ENCODE measurements around the gene GDNF.
"Not testable (repeated sequence)": the region's sequence is repeated elsewhere in the genome, so short reads cannot be mapped to it uniquely, and the experiment has no call there.

The GDNF gene

DNA sequence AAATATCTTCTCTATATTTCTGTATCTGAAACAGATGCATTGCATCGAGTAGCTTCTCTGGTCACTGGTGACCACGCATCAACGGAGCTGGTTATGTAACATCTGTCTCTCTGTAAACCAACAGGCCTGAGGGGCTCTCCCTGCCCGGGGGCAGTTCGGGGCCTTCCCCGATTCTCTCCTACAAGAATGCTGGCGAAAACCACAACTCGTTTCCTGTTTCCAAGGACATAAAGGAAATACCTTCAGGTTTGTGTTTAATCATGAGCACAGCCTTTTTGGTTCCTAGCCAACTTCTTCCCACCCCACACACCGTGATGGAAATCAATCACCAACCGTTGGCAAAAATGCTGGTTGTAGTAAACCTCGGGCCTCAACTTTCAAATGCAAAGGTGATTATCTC, 25.1 kb downstream of the GDNF start:
- DNase-seq, result no peak

- DNase-seq, result no peak
Observed at GRCh38 chr5:37812365-37812764, 27.5 kb downstream of the GDNF start.

- DNase-seq, result no peak
Observed at GRCh38 chr5:37811866-37812265, 28.0 kb downstream of the GDNF start.

DNA sequence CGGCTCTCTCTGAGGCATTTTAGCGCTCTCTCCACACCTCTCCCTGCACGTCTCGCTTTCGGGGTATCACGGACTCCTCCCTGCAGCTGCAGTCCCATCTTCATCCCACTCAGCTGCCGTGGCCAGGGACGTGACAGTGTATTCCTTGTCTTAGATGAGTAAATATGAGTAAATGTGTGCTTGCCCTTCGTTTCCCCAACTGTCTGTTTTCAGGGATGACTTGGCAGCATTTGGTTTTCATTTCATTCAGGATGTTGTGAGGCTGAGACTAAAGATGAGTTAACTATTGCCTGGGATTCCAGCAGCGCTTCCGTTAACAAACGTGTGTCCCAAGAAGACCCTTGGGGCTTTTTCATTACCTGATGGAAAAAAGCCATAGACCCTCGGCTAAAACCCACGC, 29.5 kb downstream of the GDNF start:
- DNase-seq, result no peak

GRCh38 chr5:37808945-37809344, 30.9 kb downstream of the GDNF start:
- no peak for DNase-seq

DNA sequence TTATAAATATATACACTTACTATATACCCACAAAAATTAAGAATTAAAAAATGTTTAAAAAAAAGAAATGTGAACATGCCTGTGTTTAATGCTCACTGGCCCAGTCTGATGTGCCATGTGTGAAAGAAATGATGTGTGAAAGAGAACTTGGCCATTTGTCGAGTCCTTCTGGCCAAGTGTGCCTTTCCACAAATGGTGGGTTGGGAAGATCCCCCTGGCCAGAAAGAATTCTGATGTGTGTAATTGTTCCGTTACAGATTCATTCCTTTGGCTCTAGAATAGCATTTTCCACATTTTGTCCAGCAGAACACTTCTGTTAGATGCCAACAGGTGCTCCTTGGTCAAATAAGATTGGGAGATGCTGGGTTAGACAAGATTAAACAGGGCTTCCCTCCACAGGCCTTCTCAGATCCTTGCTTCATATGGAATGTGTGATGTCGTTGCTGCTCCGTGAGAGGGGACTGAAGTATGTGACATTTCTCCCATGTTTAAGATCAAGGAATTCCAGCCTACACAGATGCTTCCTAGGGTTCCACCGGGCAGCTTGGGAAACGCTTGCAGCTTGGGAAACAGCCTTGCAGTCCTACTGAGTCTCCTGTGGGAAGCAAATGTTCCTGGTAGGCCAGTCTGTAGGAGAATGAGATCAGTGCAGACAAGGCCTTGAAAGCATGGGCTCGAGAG, 32.1 kb downstream of the GDNF start:
- no peak for DNase-seq

DNA sequence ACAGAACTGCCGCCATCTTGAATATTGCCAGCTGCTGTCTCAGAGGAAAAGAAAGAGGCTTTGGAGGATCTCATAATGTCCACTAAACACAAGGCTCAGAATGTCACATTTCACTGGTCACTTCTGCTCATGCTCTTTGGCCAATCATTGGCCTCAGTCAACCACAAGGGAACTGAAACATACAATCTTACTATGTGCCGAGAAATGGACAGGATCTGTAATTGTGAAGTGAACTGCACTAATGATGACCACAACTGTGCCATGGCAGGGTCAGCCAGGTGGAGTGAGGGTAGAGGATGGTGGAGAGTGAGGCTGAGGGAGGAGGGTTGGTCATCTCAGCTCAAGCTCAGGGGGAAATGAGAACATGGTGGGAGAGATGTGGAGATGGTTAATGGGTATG, 32.8 kb downstream of the GDNF start:
- DNase-seq, result no peak

- DNase-seq, result no peak
Observed at GRCh38 chr5:37806476-37806875, 33.4 kb downstream of the GDNF start.

DNA sequence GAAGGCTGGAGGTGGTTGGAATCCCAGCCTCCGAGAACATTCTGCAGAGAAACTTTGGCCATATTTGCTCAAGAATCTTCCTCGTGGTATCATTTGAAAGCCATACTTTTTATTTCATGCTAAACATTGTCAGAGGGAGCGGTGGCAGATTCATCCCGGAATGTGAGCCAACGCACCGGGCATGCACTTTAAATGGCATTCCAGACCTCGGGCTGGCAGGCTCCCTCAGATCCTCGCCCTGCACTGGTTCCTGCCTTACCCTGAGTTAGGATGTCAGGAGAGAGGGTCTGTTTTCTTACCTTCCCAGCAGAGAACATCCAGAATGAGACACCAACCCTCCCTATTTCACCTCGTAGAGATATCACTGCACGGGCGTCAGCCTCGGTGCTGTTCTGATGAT, 33.8 kb downstream of the GDNF start:
- DNase-seq, result no peak

- no peak for DNase-seq
Observed at GRCh38 chr5:37804401-37804800, 35.4 kb downstream of the GDNF start.

DNA sequence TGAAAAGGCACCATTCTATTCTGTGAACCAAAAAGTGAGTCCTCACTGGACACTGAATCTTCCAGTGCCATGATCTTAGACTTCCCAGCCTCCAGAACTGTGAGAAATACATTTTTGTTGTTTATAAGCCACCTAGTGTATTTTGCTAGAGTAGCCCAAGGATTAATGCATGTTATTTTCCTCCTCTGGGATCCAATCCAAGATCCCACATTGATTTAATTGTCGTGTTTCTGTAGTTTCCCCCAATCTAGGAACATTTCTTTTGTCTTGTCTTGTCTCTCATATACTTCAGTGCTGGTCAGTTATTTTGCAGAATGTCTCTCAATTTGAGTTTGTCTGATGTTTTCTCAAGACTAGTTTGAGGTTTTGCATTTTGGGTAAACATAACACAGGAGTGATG, 36.4 kb downstream of the GDNF start:
- DNase-seq, result no peak

- no peak for DNase-seq
Observed at GRCh38 chr5:37801521-37801920, 38.3 kb downstream of the GDNF start.

DNA sequence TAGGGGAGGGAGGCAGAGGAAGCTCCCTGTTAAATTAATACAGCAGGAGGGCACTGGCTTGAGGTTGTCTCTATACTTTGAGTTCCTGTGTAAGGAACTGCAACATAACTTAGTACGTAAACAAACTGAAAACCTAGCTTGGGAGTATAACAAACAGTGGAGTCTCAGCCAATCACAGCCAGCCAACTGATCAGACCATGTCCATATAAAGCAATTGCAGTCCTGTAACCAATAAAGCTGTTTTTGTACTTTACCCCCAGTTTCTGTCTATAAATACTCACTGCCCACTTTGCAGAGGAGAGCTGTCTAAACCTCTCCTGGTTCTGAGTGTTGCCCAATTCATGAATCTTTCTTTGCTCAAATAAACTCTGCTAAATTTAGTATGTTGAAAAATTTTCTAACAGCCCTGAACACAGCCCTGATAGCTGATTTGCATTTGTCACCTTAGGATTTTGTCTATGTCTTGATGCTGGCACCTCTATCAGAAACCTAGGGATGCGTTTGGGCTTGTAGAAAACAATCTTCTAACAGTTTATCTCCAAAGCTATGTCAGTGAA, 39.9 kb downstream of the GDNF start:
- DNase-seq, result no peak

GRCh38 chr5:37796435-37796834, 43.4 kb downstream of the GDNF start:
- DNase-seq, result not testable (repeated sequence)

DNA sequence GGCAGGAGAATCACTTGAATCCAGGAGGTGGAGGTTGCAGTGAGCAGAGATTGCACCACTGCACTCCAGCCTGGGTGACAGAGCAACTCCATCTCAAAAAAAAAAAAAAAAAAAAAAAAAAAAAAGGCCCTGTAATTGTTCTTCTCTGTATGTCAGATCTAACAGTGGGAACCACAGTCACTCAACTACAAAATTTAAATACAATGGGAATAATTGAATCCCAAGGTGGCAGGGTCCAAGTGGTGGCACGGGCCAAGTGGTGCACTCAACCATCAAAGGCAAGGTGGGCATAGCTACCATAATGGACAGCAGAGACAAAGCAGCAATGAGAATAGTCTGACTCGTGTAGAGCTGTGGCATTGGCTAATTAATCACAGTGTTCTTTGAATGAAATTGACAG, 44.5 kb downstream of the GDNF start:
- not testable (repeated sequence) for DNase-seq

DNA sequence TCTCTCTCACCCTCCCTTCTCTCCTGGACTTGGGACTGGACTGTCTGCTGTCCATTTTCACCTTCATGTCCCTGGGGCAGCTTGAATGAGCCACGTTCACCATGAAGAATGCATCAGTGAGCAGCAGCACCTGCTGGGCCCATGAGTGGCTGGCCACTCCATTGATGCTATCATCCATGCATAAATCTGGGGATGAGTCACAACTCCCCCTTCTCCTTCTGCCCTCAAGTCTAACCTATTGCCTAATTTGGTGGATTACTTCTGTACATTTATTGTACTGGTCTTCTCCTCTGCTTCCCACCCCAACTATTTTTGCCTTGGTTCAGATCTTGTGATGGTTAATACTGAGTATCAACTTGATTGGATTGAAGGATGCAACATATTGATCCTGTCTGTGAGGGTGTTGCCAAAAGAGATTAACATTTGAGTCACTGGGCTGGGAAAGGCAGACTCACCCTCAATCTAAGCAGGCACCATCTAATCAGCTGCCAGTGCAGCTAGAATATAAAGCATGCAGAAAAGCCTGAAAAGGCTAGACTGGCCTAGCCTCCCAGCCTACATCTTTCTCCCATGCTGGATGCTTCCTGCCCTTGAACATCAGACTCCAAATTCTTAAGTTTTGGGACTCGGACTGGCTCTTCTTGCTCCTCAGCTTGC, 46.7 kb downstream of the GDNF start:
- no peak for DNase-seq

DNA sequence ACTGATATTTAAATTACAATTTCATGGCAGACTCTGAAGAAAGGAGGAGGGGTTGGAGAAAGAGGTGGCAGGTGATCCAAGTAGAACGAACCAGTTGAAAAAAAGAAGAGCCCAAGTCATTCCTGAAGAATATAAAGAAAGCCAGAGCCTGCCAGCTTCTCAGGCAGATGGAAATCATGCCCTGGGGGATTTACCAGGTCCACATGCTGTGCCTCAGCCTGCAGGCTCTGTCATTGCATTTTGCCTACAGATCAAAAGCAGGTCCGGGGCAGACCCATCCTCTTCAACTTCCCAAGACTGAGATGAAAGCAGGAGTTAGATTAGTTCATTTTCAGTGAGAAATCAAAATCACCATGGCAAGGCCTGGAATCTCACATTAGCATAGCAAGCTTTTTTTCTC, 48.5 kb downstream of the GDNF start:
- no peak for DNase-seq

DNA sequence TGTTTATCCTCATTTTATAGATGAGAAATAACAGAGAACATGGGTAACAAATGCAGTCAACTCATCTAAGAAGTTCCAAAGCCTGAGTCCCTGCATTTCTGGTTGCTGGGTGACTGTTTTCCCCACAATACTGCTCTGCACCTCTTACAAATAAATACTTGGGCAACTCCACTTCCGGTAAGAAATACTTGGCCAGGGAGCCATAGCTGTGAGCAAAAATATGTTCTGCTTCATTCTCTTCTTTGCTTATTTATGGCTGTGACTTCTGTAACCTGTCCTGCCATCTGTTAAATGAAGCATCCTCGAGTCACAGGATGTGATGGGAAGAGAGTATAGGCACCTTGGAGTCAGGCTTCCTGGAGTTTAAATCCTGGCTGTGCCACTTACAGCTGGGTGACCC, 49.9 kb downstream of the GDNF start:
- no peak for DNase-seq

DNA sequence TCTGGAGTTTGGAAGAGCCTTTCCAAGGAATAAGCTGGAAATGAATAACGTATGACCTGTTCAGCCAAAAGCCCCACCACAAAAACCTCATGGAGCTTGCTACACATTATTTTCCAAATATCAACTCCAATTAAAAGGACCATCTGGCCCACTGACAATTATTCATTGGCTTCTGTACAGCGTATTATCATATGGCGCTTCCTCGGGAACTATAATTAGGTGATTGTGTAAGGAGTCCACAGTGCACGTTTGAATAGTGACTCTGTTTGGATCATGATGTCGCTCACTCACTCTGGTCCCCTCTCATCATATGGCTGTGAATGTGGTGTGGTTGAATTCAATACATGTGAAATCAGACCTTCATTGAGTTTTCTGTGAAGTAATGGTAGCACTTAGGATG, 52.1 kb downstream of the GDNF start:
- DNase-seq, result peak; percentile 49

DNA sequence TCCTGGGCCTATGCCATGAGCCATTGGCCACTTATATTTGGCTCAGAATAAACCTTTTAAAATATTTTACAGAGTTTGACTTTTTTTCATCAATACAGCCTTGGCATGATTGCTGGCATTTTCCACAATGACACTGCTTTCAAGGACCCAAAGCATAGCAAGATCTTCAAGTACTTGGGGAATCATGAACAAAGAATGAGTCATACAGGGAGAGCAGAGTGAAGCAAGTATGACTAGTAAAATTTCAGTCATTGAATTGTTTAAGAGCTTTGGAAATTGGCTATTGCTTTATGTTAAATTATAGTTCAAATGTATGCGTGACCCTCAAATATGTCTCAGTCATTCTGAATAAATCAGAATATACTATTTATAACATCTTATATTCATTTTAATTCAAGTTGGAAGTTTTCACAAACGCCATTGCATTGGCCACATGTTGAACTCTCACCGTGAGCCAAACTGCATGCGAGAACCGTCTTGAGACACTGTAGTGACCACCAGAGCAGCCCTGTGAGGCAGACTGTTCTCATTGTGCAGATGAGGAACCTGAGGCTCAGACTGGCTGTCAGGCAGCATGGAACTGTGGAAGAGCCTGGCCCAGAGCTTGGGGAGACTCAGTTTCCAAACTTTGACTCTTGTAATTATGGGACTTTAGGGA, 52.9 kb downstream of the GDNF start:
- no peak for DNase-seq

- DNase-seq, result no peak
Observed at GRCh38 chr5:37786416-37786815, 53.4 kb downstream of the GDNF start.

GRCh38 chr5:37781409-37781808, 58.4 kb downstream of the GDNF start:
- DNase-seq, result not testable (repeated sequence)

DNA sequence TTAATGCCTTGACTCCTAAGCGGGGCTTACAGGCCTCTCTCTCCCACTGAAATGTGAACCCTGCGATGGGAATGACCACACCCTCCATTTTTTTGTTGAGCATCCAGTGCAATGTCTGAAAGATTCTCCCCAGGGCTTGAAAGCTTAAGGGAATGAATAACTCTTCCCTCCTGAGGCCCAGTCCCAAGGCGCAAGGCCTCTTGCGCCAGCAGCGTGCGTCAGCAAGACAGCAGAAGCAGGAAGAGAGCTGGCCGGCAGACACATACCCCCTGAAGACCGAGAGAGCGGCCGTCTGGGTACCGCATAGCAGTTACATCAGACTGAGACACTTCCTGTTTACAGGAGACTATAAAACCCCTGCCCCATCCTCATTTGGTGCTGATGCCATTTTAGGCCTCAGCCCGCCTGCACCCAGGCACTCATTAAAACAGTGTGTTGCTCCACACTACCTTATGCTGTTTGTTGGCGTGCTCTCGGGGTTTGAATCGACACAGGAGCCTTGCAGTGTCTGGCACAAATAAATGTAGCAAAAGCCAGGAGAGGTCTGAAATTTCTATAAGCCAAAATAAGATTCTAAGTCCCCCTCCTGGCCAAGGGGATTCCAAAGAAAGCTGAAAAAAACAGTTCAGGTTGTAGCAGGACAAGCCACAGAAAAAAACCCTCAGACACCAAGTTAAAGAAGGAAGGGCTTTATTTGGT, 62.3 kb downstream of the GDNF start:
- DNase-seq, result no peak

- no peak for DNase-seq
Observed at GRCh38 chr5:37776826-37777225, 63.0 kb downstream of the GDNF start.
